HEK293 (cell line): ENCODE data around the gene PDZD2.

Experiments
- CTCF ChIA-PET: fragments of 350-600 bp; formaldehyde crosslinking; extraction: SDS; loops from one replicate; lab custom pipeline; 2021; ENCODE audit warnings: antibody characterized with exemption; lab: Yijun Ruan, JAX
- POLR2A ChIA-PET: fragments of 300-600 bp; formaldehyde crosslinking; extraction: SDS; loops from one replicate; lab custom pipeline; 2020; ENCODE audit warnings: antibody characterized with exemption, inconsistent platforms; lab: Yijun Ruan, JAX
- H3K27ac ChIP-seq: fragments of 200-500 bp; sonication (Bioruptor generic); 2 replicates; pipeline ENCODE4 v1.5.1; 2014; ENCODE audit warnings: low read depth, low read length, control low read depth, inconsistent platforms; ENCODE audit errors: extremely low read depth
- H3K36me3 ChIP-seq, 2 experiments: fragments of 200-500 bp in 1 of 2; sonication (Bioruptor generic) in 1 of 2; 1 replicate in 1 of 2; 2 replicates in 1 of 2; pipeline ENCODE4 v1.5.1; 2014 to 2017; ENCODE audit warnings: inconsistent platforms in 2 of 2, low read length in 2 of 2; ENCODE audit not compliant: control insufficient read depth in 2 of 2, insufficient read depth in 1 of 2
- H3K4me1 ChIP-seq: fragments of 200-500 bp; sonication (Bioruptor generic); 2 replicates; pipeline ENCODE4 v1.5.1; 2014; ENCODE audit warnings: mild to moderate bottlenecking, low read length, inconsistent platforms; ENCODE audit not compliant: control insufficient read depth, insufficient read depth
- H3K4me3 ChIP-seq: 2 replicates; pipeline ENCODE4 v1.5.1; 2011; ENCODE audit warnings: low read depth, mild to moderate bottlenecking, control low read depth, low read length, moderate library complexity
- H3K9me3 ChIP-seq: fragments of 200-500 bp; sonication (Bioruptor generic); 2 replicates; pipeline ENCODE4 v1.5.1; 2014; ENCODE audit warnings: low read depth, low read length, inconsistent platforms; ENCODE audit not compliant: control insufficient read depth, insufficient read depth
- BCL6B ChIP-seq: fragments of 450-650 bp; formaldehyde crosslinking; IDR thresholded peaks from 2 replicates; pipeline ENCODE4 v1.5.1; 2017; ENCODE audit warnings: missing biosample characterization, missing genetic modification characterization
- GFI1B ChIP-seq: fragments of 450-650 bp; formaldehyde crosslinking; IDR thresholded peaks from 2 replicates; pipeline ENCODE4 v1.5.1; 2016; ENCODE audit warnings: missing biosample characterization, missing genetic modification characterization
- GLI2 ChIP-seq: fragments of 450-650 bp; formaldehyde crosslinking; IDR thresholded peaks from 2 replicates; pipeline ENCODE4; 2017; ENCODE audit warnings: missing biosample characterization, missing genetic modification characterization, low read depth, borderline replicate concordance
- OVOL3 ChIP-seq: fragments of 450-650 bp; formaldehyde crosslinking; IDR thresholded peaks from 2 replicates; pipeline ENCODE4 v1.5.1; 2016; ENCODE audit warnings: missing biosample characterization, missing genetic modification characterization
- PRDM2 ChIP-seq: fragments of 450-650 bp; formaldehyde crosslinking; IDR thresholded peaks from 2 replicates; pipeline ENCODE4 v1.5.1; 2016; ENCODE audit warnings: missing biosample characterization, missing genetic modification characterization, borderline replicate concordance
- RBAK ChIP-seq: fragments of 450-650 bp; formaldehyde crosslinking; IDR thresholded peaks from 2 replicates; pipeline ENCODE4 v1.5.1; 2016; ENCODE audit warnings: missing biosample characterization, missing genetic modification characterization
- SCRT1 ChIP-seq: fragments of 450-650 bp; formaldehyde crosslinking; IDR thresholded peaks from 2 replicates; pipeline ENCODE4 v1.5.1; 2016; ENCODE audit warnings: missing biosample characterization, missing genetic modification characterization, borderline replicate concordance
- ZFP69B ChIP-seq: fragments of 450-650 bp; formaldehyde crosslinking; IDR thresholded peaks from 2 replicates; pipeline ENCODE4 v1.5.1; 2016; ENCODE audit warnings: missing biosample characterization, missing genetic modification characterization
- ZNF10 ChIP-seq: fragments of 450-650 bp; formaldehyde crosslinking; IDR thresholded peaks from 2 replicates; pipeline ENCODE4 v1.5.1; 2017; ENCODE audit warnings: missing biosample characterization, missing genetic modification characterization
- ZNF121 ChIP-seq: fragments of 450-650 bp; formaldehyde crosslinking; IDR thresholded peaks from 2 replicates; pipeline ENCODE4 v1.5.1; 2016; ENCODE audit warnings: missing biosample characterization, missing genetic modification characterization
- ZNF157 ChIP-seq: fragments of 450-650 bp; formaldehyde crosslinking; IDR thresholded peaks from 2 replicates; pipeline ENCODE4 v1.5.1; 2016; ENCODE audit warnings: missing biosample characterization, missing genetic modification characterization
- ZNF24 ChIP-seq: fragments of 450-650 bp; formaldehyde crosslinking; IDR thresholded peaks from 2 replicates; pipeline ENCODE4 v1.5.1; 2016; ENCODE audit warnings: missing biosample characterization, missing genetic modification characterization
- ZNF274 ChIP-seq, 2 experiments: fragments of 200-500 bp in 1 of 2; fragments of 450-650 bp in 1 of 2; sonication (Bioruptor generic) in 1 of 2; formaldehyde crosslinking in 1 of 2; IDR thresholded peaks; 2 replicates each; pipeline versions ENCODE4 v1.5.1 to v1.6.1; 2014 to 2016; ENCODE audit warnings: borderline replicate concordance in 1 of 2, inconsistent platforms in 1 of 2, low read length in 1 of 2, missing biosample characterization in 1 of 2, missing genetic modification characterization in 1 of 2
- ZNF350 ChIP-seq: fragments of 450-650 bp; formaldehyde crosslinking; IDR thresholded peaks from 2 replicates; pipeline ENCODE4 v1.5.0; 2017; ENCODE audit warnings: missing biosample characterization, mild to moderate bottlenecking, missing genetic modification characterization
- ZNF366 ChIP-seq: fragments of 450-650 bp; formaldehyde crosslinking; conservative IDR thresholded peaks from 2 replicates; pipeline ENCODE4 v1.5.1; 2016; ENCODE audit warnings: missing biosample characterization, missing genetic modification characterization
- ZNF394 ChIP-seq: fragments of 450-650 bp; formaldehyde crosslinking; IDR thresholded peaks from 2 replicates; pipeline ENCODE4 v1.5.1; 2016; ENCODE audit warnings: missing biosample characterization, missing genetic modification characterization, mild to moderate bottlenecking, moderate library complexity, borderline replicate concordance
- ZNF600 ChIP-seq: fragments of 450-650 bp; formaldehyde crosslinking; IDR thresholded peaks from 2 replicates; pipeline ENCODE4 v1.5.1; 2016; ENCODE audit warnings: missing biosample characterization, missing genetic modification characterization
- ZNF626 ChIP-seq: fragments of 450-650 bp; sonication (Bioruptor Pico); formaldehyde crosslinking; IDR thresholded peaks from 2 replicates; pipeline ENCODE4 v1.5.1; 2018; ENCODE audit warnings: missing biosample characterization, missing genetic modification characterization, inconsistent platforms
- ZNF843 ChIP-seq: fragments of 450-650 bp; formaldehyde crosslinking; IDR thresholded peaks from 2 replicates; pipeline ENCODE4 v1.5.1; 2016; ENCODE audit warnings: missing biosample characterization, missing genetic modification characterization
- ZSCAN18 ChIP-seq: fragments of 450-650 bp; formaldehyde crosslinking; IDR thresholded peaks from 2 replicates; pipeline ENCODE4 v1.5.1; 2016; ENCODE audit warnings: missing biosample characterization, missing genetic modification characterization
- TF ChIP-seq, protein P1 (sequence below): fragments of 450-650 bp; formaldehyde crosslinking; IDR thresholded peaks from 2 replicates; pipeline ENCODE4 v1.5.1; 2017; ENCODE audit warnings: missing biosample characterization, missing genetic modification characterization
- TF ChIP-seq, protein P2 (sequence below): fragments of 450-650 bp; formaldehyde crosslinking; IDR thresholded peaks from 2 replicates; pipeline ENCODE4 v1.5.0; 2017; ENCODE audit warnings: missing biosample characterization, missing genetic modification characterization, borderline replicate concordance

Gene PDZD2

GRCh38 chr5:32066448-32066847 lies 427.5 kb downstream of the PDZD2 start (continued):
- TF ChIP-seq ZSCAN18 (no peak), ZNF121 (no peak), ZNF157 (tag by site-specific recombination) (no peak), ZNF350 (tag by site-specific recombination) (no peak), BCL6B (tag by site-specific recombination) (no peak), ZNF24 (tag by site-specific recombination) (no peak), SCRT1 (tag by site-specific recombination) (no peak)

GRCh38 chr5:32067774-32068470 lies 429.0 kb downstream of the PDZD2 start:
- ChIA-PET CTCF (interaction anchor here (0.6 to 1.3 kb wide), 7 partner anchors 8 to 1631 kb away, joined by 3 to 6 read pairs (median 3); no protein-coding TSS in a partner anchor), POLR2A (no interaction called here)
- H3K27ac ChIP-seq = no peak overlapping the region
- H3K9me3 ChIP-seq = no peaks in the 10 kb centered on the region
- H3K4me1 ChIP-seq = no peaks in the 10 kb centered on the region
- H3K36me3 ChIP-seq = no peaks in the 10 kb centered on the region
- H3K4me3 ChIP-seq = no peak overlapping the region
- TF ChIP-seq PRDM2 (tag by site-specific recombination) (no peak), GLI2 (no peak), GFI1B (no peak), ZNF10 (tag by site-specific recombination) (no peak), ZNF843 (tag by site-specific recombination) (no peak), ZNF274 (IDR thresholded peaks at IDR 0.05; ENCODE audit: low read length) (no peak), ZNF274 (tag by site-specific recombination; IDR thresholded peaks at IDR 0.05; ENCODE audit: borderline replicate concordance) (no peak), ZNF626 (no peak), RBAK (tag by site-specific recombination) (no peak), ZFP69B (tag by site-specific recombination) (no peak), OVOL3 (tag by site-specific recombination) (no peak), ZNF366 (tag by site-specific recombination) (no peak), ZNF394 (no peak), ZNF600 (tag by site-specific recombination) (no peak)
- TF ChIP-seq, protein P1, sequence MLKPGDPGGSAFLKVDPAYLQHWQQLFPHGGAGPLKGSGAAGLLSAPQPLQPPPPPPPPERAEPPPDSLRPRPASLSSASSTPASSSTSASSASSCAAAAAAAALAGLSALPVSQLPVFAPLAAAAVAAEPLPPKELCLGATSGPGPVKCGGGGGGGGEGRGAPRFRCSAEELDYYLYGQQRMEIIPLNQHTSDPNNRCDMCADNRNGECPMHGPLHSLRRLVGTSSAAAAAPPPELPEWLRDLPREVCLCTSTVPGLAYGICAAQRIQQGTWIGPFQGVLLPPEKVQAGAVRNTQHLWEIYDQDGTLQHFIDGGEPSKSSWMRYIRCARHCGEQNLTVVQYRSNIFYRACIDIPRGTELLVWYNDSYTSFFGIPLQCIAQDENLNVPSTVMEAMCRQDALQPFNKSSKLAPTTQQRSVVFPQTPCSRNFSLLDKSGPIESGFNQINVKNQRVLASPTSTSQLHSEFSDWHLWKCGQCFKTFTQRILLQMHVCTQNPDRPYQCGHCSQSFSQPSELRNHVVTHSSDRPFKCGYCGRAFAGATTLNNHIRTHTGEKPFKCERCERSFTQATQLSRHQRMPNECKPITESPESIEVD (tag by site-specific recombination) = no peak
- TF ChIP-seq, protein P2, sequence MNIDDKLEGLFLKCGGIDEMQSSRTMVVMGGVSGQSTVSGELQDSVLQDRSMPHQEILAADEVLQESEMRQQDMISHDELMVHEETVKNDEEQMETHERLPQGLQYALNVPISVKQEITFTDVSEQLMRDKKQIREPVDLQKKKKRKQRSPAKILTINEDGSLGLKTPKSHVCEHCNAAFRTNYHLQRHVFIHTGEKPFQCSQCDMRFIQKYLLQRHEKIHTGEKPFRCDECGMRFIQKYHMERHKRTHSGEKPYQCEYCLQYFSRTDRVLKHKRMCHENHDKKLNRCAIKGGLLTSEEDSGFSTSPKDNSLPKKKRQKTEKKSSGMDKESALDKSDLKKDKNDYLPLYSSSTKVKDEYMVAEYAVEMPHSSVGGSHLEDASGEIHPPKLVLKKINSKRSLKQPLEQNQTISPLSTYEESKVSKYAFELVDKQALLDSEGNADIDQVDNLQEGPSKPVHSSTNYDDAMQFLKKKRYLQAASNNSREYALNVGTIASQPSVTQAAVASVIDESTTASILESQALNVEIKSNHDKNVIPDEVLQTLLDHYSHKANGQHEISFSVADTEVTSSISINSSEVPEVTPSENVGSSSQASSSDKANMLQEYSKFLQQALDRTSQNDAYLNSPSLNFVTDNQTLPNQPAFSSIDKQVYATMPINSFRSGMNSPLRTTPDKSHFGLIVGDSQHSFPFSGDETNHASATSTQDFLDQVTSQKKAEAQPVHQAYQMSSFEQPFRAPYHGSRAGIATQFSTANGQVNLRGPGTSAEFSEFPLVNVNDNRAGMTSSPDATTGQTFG (tag by site-specific recombination) = no peak
